Caco-2 (cell line): ENCODE measurements around the gene SLC26A9. TPM values are rescaled to one million over a fixed set of nuclear protein-coding genes. Genes with fewer than 3 reads are reported as not detected.

Experiments
- BruUV-seq: library from RNA; stranded (reverse); fragments of 400-500 nt; replicated peaks from 2 replicates; lab custom pipeline; 2021; lab: Mats Ljungman, UMichigan
- CTCF ChIA-PET: fragments of 300-600 bp; sonication (Branson Sonifier 250); formaldehyde crosslinking; loops from one replicate; lab custom pipeline; 2022; ENCODE audit warnings: antibody characterized with exemption; lab: Charles Lee
- POLR2A ChIA-PET: fragments of 300-600 bp; sonication (Branson Sonifier 250); formaldehyde crosslinking; loops from one replicate; lab custom pipeline; 2022; ENCODE audit warnings: antibody characterized with exemption; lab: Charles Lee
- DNase-seq, 2 experiments: peaks; one replicate each; pipeline versions ENCODE4 v3.0.0 to v3.0.0-alpha.2; 2020 to 2022
- H3K27me3 ChIP-seq: replicated peaks from 2 replicates; pipeline ENCODE4 v1.6.0; 2011; ENCODE audit warnings: low read length; ENCODE audit not compliant: control insufficient read depth, insufficient read depth
- H3K36me3 ChIP-seq: 2 replicates; pipeline ENCODE4 v1.5.1; 2011; ENCODE audit warnings: low read length; ENCODE audit not compliant: control insufficient read depth, insufficient read depth
- H3K4me1 ChIP-seq: fragments of 250-450 bp; sonication (Bioruptor Pico); 2 replicates; pipeline ENCODE4 v1.5.1; 2020; ENCODE audit warnings: mild to moderate bottlenecking
- H3K4me3 ChIP-seq: 2 replicates; pipeline ENCODE4 v1.5.1; 2011; ENCODE audit warnings: low read depth, mild to moderate bottlenecking, control low read depth, low read length
- H3K9me3 ChIP-seq: fragments of 250-450 bp; sonication (Bioruptor Pico); 2 replicates; pipeline ENCODE4 v1.5.1; 2020; ENCODE audit warnings: mild to moderate bottlenecking, moderate library complexity
- H3K27ac Mint-ChIP-seq: one replicate; pipeline ENCODE4 v1.8.0; 2022; ENCODE audit warnings: mixed read lengths; ENCODE audit not compliant: unreplicated experiment
- H3K27me3 Mint-ChIP-seq: one replicate; pipeline ENCODE4 v1.8.0; 2022; ENCODE audit warnings: mixed read lengths; ENCODE audit not compliant: insufficient read depth, unreplicated experiment
- H3K36me3 Mint-ChIP-seq: one replicate; pipeline ENCODE4 v1.8.0; 2022; ENCODE audit warnings: mild to moderate bottlenecking, mixed read lengths; ENCODE audit not compliant: insufficient read depth, unreplicated experiment
- H3K4me1 Mint-ChIP-seq: one replicate; pipeline ENCODE4 v1.8.0; 2022; ENCODE audit warnings: low read depth, mixed read lengths; ENCODE audit not compliant: unreplicated experiment
- H3K4me3 Mint-ChIP-seq: one replicate; pipeline ENCODE4 v1.8.0; 2022; ENCODE audit warnings: mild to moderate bottlenecking, moderate library complexity, mixed read lengths; ENCODE audit not compliant: unreplicated experiment
- H3K9me3 Mint-ChIP-seq: one replicate; pipeline ENCODE4 v1.8.0; 2022; ENCODE audit warnings: mixed read lengths; ENCODE audit not compliant: unreplicated experiment
- CTCF ChIP-seq, 2 experiments: fragments of 200-600 bp in 1 of 2; IDR thresholded peaks; 1 replicate in 1 of 2; 2 replicates in 1 of 2; pipeline versions ENCODE4 v1.5.1 to v1.8.0; 2011 to 2022; ENCODE audit warnings: antibody characterized with exemption in 1 of 2, control low read depth in 1 of 2, inconsistent platforms in 1 of 2, low read depth in 1 of 2, low read length in 1 of 2, mild to moderate bottlenecking in 1 of 2, moderate library complexity in 1 of 2; ENCODE audit not compliant: insufficient read depth in 1 of 2, severe bottlenecking in 1 of 2, unreplicated experiment in 1 of 2
- intact Hi-C: fragments of 100-400 bp; cut with micrococcal nuclease; formaldehyde crosslinking; loops from one replicate; pipeline ENCODE4 v1.10.0; 2022; ENCODE audit not compliant: unreplicated experiment
- total RNA-seq: library from RNA; stranded (reverse); gene quantifications from 2 replicates; pipeline ENCODE4 v1.2.3, GENCODE V29; 2022

SLC26A9 gene
- total RNA-seq, 1 experiment from 2014 or later = not detected

GRCh38 chr1:205961991-205962820 is 18.9 kb upstream of the SLC26A9 start:
- Mint-ChIP-seq H3K27me3 (peaks cover 5% of the 10 kb centered on the region), H3K4me1 (no peaks in the 10 kb centered on the region), H3K36me3 (no peaks in the 10 kb centered on the region), H3K4me3 (no peak overlapping the region), H3K9me3 (no peaks in the 10 kb centered on the region), H3K27ac (no peak overlapping the region)
- H3K4me1 ChIP-seq = no peaks in the 10 kb centered on the region
- TF ChIP-seq CTCF (IDR thresholded peaks at IDR 0.05; ENCODE audit: insufficient read depth in 1 of 2, low read depth in 1 of 2, low read length in 1 of 2, severe bottlenecking in 1 of 2, unreplicated experiment in 1 of 2) = no peak
- no peaks in the 10 kb centered on the region for H3K27me3 ChIP-seq
- DNase-seq = no peak
- H3K36me3 ChIP-seq = no peaks in the 10 kb centered on the region
- no peak overlapping the region for H3K4me3 ChIP-seq
- intact Hi-C loops = no loop called here
- no peaks in the 10 kb centered on the region for H3K9me3 ChIP-seq
- CTCF ChIA-PET = interaction anchor here (1.1 kb wide), 1 partner anchor 15 kb away, joined by 7 read pairs; no protein-coding TSS in a partner anchor
- POLR2A ChIA-PET = no interaction called here
- no TSS peak for BruUV-seq

- no peak for DNase-seq
- Histone ChIP-seq H3K36me3 (no peaks in the 10 kb centered on the region), H3K4me1 (no peaks in the 10 kb centered on the region), H3K27me3 (no peaks in the 10 kb centered on the region; the same call in 1 of the 2 replicates), H3K9me3 (no peaks in the 10 kb centered on the region), H3K4me3 (no peak overlapping the region)
- Mint-ChIP-seq H3K4me1 (no peaks in the 10 kb centered on the region), H3K27ac (no peak overlapping the region), H3K9me3 (no peaks in the 10 kb centered on the region), H3K27me3 (peaks cover 5% of the 10 kb centered on the region), H3K4me3 (no peak overlapping the region), H3K36me3 (no peaks in the 10 kb centered on the region)
- ChIA-PET POLR2A (no interaction called here), CTCF (interaction anchor here (1.1 kb wide), 1 partner anchor 16 kb away, joined by 7 read pairs; no protein-coding TSS in a partner anchor)
- no TSS peak for BruUV-seq
- intact Hi-C loops = no loop called here
- no peak for TF ChIP-seq CTCF (IDR thresholded peaks at IDR 0.05; ENCODE audit: insufficient read depth in 1 of 2, low read depth in 1 of 2, low read length in 1 of 2, severe bottlenecking in 1 of 2, unreplicated experiment in 1 of 2)
Measured at GRCh38 chr1:205961405-205961804, 18.1 kb upstream of the SLC26A9 start.

- POLR2A ChIA-PET = no interaction called here
- intact Hi-C loops = no loop called here
- CTCF ChIA-PET = no interaction called here
- no peak for DNase-seq
- BruUV-seq = no TSS peak
- H3K9me3 ChIP-seq = no peaks in the 10 kb centered on the region
- no peak for TF ChIP-seq CTCF (IDR thresholded peaks at IDR 0.05; ENCODE audit: insufficient read depth in 1 of 2, low read depth in 1 of 2, low read length in 1 of 2, severe bottlenecking in 1 of 2, unreplicated experiment in 1 of 2)
- H3K9me3 Mint-ChIP-seq = no peaks in the 10 kb centered on the region
- H3K27ac Mint-ChIP-seq = no peak overlapping the region
- no peaks in the 10 kb centered on the region for H3K4me1 ChIP-seq
- no peaks in the 10 kb centered on the region for H3K36me3 Mint-ChIP-seq
- no peak overlapping the region for H3K4me3 Mint-ChIP-seq
- H3K27me3 Mint-ChIP-seq = peaks cover 11% of the 10 kb centered on the region
- no peaks in the 10 kb centered on the region for H3K4me1 Mint-ChIP-seq
- no peak overlapping the region for H3K4me3 ChIP-seq
- H3K27me3 ChIP-seq = no peaks in the 10 kb centered on the region; the same call in 1 of the 2 replicates
- no peaks in the 10 kb centered on the region for H3K36me3 ChIP-seq
Measured at GRCh38 chr1:205959789-205960188, 16.5 kb upstream of the SLC26A9 start.
